Ascending aorta (tissue), 2 donors: ENCODE data around the gene DNAJB11. TPM values are rescaled to one million over a fixed set of nuclear protein-coding genes. Genes with fewer than 3 reads are reported as not detected.

Experiments used
- DNase-seq, 2 donors: peaks; one replicate each; pipeline ENCODE4 v3.0.0-alpha.2; 2019; ENCODE audit warnings: low spot score in 2 of 2
- H3K27ac ChIP-seq, 2 donors: fragments of 200-600 bp; sonication (generic); one replicate each; pipeline ENCODE4 v1.5.1; 2016 to 2017; ENCODE audit warnings: mild to moderate bottlenecking in 1 of 2
- H3K27me3 ChIP-seq: fragments of 200-600 bp; sonication (generic); one replicate; pipeline ENCODE4 v1.5.1; 2017
- H3K36me3 ChIP-seq, 2 donors: fragments of 200-600 bp; sonication (generic); one replicate each; pipeline ENCODE4 v1.5.1; 2016
- H3K4me1 ChIP-seq, 2 donors: fragments of 200-600 bp; sonication (generic); one replicate each; pipeline ENCODE4 v1.5.1; 2016 to 2017; ENCODE audit warnings: mild to moderate bottlenecking in 1 of 2
- H3K4me3 ChIP-seq, 2 donors: fragments of 200-600 bp; sonication (generic); one replicate each; pipeline ENCODE4 v1.5.1; 2016 to 2017; ENCODE audit warnings: mild to moderate bottlenecking in 1 of 2
- H3K9me3 ChIP-seq, 2 donors: fragments of 200-600 bp; sonication (generic); one replicate each; pipeline ENCODE4 v1.5.1; 2016
- intact Hi-C: fragments of 100-400 bp; cut with DNase I; formaldehyde crosslinking; loops from one replicate; pipeline ENCODE4 v1.15.1; 2023
- total RNA-seq: library from RNA; depleted of rRNA; stranded (reverse); fragments of >200 nt; gene quantifications from one replicate; pipeline ENCODE4 v1.1.0, GENCODE V29; 2016
- TF ChIP-seq, protein P1 (sequence below), 3 experiments: fragments of 200-600 bp in 2 of 3; fragments of 450-650 bp in 1 of 3; sonication (generic) in 2 of 3; IDR thresholded peaks; one replicate each; pipeline ENCODE4 v1.5.1; 2016 to 2019; ENCODE audit warnings: antibody characterized with exemption in 3 of 3, mild to moderate bottlenecking in 1 of 3, moderate library complexity in 1 of 3

DNAJB11 gene
- total RNA-seq, 1 donor from 2014 or later = 31.3 TPM

DNA sequence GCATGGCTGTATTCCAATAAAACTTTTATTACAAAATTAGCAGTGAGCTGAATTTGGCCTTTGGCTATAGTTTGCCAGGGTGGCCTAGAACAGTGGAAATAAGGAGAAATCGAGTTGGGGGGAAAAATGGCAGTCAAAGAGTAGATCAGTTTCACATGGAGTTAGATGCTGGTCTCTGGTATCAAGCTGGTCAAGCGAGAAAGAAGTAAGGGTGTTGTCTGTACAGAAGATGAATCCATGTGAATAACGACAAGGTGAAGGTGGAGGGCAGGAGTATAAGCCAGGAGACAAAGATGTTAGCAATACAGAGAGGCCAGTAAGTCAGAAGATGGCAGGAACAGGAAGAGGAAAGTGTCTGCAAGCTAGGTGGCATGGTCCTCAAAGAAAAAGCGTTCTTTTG is 54.1 kb downstream of the DNAJB11 start:
- H3K4me3 ChIP-seq = no peak overlapping the region
- intact Hi-C loops = no loop called here
- no peak overlapping the region for H3K27ac ChIP-seq
- no peaks in the 10 kb centered on the region for H3K4me1 ChIP-seq
- TF ChIP-seq, protein P1, sequence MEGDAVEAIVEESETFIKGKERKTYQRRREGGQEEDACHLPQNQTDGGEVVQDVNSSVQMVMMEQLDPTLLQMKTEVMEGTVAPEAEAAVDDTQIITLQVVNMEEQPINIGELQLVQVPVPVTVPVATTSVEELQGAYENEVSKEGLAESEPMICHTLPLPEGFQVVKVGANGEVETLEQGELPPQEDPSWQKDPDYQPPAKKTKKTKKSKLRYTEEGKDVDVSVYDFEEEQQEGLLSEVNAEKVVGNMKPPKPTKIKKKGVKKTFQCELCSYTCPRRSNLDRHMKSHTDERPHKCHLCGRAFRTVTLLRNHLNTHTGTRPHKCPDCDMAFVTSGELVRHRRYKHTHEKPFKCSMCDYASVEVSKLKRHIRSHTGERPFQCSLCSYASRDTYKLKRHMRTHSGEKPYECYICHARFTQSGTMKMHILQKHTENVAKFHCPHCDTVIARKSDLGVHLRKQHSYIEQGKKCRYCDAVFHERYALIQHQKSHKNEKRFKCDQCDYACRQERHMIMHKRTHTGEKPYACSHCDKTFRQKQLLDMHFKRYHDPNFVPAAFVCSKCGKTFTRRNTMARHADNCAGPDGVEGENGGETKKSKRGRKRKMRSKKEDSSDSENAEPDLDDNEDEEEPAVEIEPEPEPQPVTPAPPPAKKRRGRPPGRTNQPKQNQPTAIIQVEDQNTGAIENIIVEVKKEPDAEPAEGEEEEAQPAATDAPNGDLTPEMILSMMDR (IDR thresholded peaks at IDR 0.05) = no peak
- H3K36me3 ChIP-seq = no peaks in the 10 kb centered on the region
- no peak for DNase-seq
- no peaks in the 10 kb centered on the region for H3K27me3 ChIP-seq
- H3K9me3 ChIP-seq = no peaks in the 10 kb centered on the region

DNA sequence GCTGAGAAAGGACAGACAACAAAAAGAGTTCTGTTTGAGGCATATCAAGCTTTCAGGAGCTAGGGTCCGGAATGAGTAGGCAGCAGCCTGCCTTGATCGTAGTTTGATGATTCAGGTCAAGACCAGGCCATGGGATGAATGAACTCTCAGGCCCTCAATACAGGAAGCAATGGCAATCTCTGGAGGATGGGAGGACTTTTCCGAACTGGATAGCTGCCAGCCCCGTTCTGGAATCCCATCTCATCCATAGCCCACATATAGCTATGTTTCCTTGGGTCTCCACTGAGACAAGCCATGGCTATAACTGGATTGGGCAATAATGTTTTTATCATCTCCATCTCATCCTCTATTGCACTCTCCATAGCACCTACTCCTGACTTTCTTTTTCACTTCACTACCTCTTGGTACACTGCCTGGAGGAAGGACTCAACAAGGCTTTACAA is 55.1 kb downstream of the DNAJB11 start:
- no peak overlapping the region for H3K27ac ChIP-seq
- no peaks in the 10 kb centered on the region for H3K4me1 ChIP-seq
- H3K9me3 ChIP-seq = no peaks in the 10 kb centered on the region
- DNase-seq = no peak
- TF ChIP-seq, protein P1 (IDR thresholded peaks at IDR 0.05) = no peak
- intact Hi-C loops = no loop called here
- H3K36me3 ChIP-seq = no peaks in the 10 kb centered on the region
- no peaks in the 10 kb centered on the region for H3K27me3 ChIP-seq
- no peak overlapping the region for H3K4me3 ChIP-seq

DNA sequence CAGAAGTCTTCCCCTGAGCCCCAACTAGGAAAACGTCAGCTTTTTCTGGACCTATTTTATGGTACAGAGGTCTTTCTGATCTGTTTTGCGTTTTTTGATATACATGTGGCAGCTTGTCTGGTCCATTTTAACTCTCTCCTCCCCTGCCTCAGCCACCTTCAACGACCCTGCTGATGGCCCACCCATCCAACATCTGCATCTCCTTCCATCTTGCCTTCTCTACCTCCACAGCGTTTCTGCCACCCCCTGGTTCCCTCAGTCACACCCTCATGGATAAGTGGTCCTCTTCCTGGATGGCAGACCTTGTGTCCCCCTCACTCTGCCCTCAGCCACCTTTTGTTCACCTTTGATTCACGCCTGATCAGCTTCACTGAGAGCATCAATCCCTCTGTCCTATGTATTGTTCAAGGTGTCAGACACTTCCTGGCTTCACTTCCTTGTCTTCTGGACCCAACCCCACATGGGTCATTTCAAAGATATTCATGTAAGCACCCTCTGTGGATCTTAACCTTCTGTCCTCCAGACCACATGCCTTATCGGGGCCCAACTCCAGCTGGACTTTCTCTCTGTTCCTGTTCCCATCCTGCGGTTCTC is 55.8 kb downstream of the DNAJB11 start:
- H3K36me3 ChIP-seq = no peaks in the 10 kb centered on the region
- TF ChIP-seq, protein P1 (IDR thresholded peaks at IDR 0.05) = no peak
- H3K27me3 ChIP-seq = no peaks in the 10 kb centered on the region
- no peaks in the 10 kb centered on the region for H3K4me1 ChIP-seq
- H3K27ac ChIP-seq = no peak overlapping the region
- intact Hi-C loops = no loop called here
- H3K4me3 ChIP-seq = no peak overlapping the region
- no peaks in the 10 kb centered on the region for H3K9me3 ChIP-seq
- DNase-seq = no peak

DNA sequence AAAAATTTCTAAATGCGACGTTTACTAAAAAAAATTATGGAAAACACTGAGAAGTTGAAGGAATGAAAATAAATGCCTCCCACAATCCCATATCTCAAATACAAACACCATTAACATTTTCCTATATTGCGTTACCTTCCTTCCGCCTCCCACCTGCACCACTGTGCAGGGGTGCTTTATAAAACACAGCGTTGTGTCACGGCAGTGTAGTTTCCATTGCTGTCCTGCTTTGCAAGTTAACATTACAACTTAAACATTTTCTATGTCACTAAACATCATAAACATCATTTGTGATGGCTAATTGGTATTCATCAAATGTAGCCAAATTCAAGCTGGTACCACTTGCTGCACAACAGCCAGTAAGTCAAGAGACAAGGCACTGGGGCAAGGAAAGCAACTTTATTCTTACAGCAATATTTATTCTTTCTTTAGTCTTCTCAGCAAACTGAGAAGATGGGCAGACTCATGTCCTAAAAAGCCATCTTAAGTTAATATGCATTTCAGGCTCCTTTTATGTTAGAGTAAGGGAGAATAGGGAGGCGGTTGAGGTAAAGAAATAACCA is 57.4 kb downstream of the DNAJB11 start:
- no peaks in the 10 kb centered on the region for H3K36me3 ChIP-seq
- intact Hi-C loops = no loop called here
- H3K27ac ChIP-seq = no peak overlapping the region
- no peaks in the 10 kb centered on the region for H3K27me3 ChIP-seq
- H3K4me3 ChIP-seq = no peak overlapping the region
- TF ChIP-seq, protein P1 (IDR thresholded peaks at IDR 0.05) = no peak
- no peak for DNase-seq
- H3K4me1 ChIP-seq = no peaks in the 10 kb centered on the region
- no peaks in the 10 kb centered on the region for H3K9me3 ChIP-seq

DNA sequence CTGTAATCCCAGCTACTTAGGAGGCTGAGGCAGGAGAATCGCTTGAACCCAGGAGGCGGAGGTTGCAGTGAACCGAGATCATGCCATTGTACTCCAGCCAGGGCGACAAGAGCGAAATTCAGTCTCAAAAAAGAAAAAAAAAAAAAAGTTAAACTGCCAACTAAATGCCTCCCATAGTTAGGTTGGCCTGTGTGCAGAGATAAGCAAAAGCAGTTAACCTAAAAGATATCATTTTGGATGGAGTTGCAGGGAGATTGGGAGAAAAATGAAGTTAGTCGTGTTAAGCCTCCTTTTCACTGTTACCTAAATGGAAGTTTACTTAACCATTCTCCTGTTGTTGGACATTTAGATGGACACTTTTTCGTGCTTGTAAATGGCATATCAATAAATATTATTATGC is 58.2 kb downstream of the DNAJB11 start:
- DNase-seq = no peak
- no peaks in the 10 kb centered on the region for H3K4me1 ChIP-seq
- H3K9me3 ChIP-seq = no peaks in the 10 kb centered on the region
- no peak overlapping the region for H3K4me3 ChIP-seq
- TF ChIP-seq, protein P1 (IDR thresholded peaks at IDR 0.05) = no peak
- intact Hi-C loops = no loop called here
- H3K27ac ChIP-seq = no peak overlapping the region
- H3K27me3 ChIP-seq = no peaks in the 10 kb centered on the region
- H3K36me3 ChIP-seq = no peaks in the 10 kb centered on the region
